ENCODE results near the gene PCSK7. TPM values are rescaled to one million over a fixed set of nuclear protein-coding genes. Genes with fewer than 3 reads are reported as not detected.

The PCSK7 gene
- total and polyA plus RNA-seq, 2 experiments from 2014 or later = 31.7 to 46.6 TPM

GRCh38 chr11:117256573-117256972 is 24.7 kb upstream of the PCSK7 start:
- Histone ChIP-seq H3K36me3 (peaks cover 32% of the 10 kb centered on the region), H3K27me3 (no peaks in the 10 kb centered on the region), H3K27ac (no peak overlapping the region), H3K9me3 (ENCODE audit: low read depth) (no peaks in the 10 kb centered on the region), H3K4me3 (no peak overlapping the region), H3K4me1 (ENCODE audit: low read depth) (no peaks in the 10 kb centered on the region)
- TF ChIP-seq CTCF (IDR thresholded peaks at IDR 0.05; ENCODE audit: low read depth, low read length) = no peak
- DNase-seq (ENCODE audit: low read depth in 1 of 2, low spot score in 1 of 2) = peak in 1 of 2 donors; percentile 13

GRCh38 chr11:117255966-117256365 is 24.1 kb upstream of the PCSK7 start:
- H3K4me1 ChIP-seq (ENCODE audit: low read depth) = no peaks in the 10 kb centered on the region
- H3K9me3 ChIP-seq (ENCODE audit: low read depth) = no peaks in the 10 kb centered on the region
- peaks cover 26% of the 10 kb centered on the region for H3K36me3 ChIP-seq
- H3K27ac ChIP-seq = no peak overlapping the region
- TF ChIP-seq CTCF (IDR thresholded peaks at IDR 0.05; ENCODE audit: low read depth, low read length) = no peak
- DNase-seq (ENCODE audit: low read depth in 1 of 2, low spot score in 1 of 2) = no peak
- no peak overlapping the region for H3K4me3 ChIP-seq
- H3K27me3 ChIP-seq = no peaks in the 10 kb centered on the region

- DNase-seq (ENCODE audit: low read depth in 1 of 2, low spot score in 1 of 2) = peak in 1 of 2 donors; percentile 10
- Histone ChIP-seq H3K27ac (no peak overlapping the region), H3K27me3 (no peaks in the 10 kb centered on the region), H3K4me1 (ENCODE audit: low read depth) (no peaks in the 10 kb centered on the region), H3K9me3 (ENCODE audit: low read depth) (no peaks in the 10 kb centered on the region), H3K36me3 (peaks cover 41% of the 10 kb centered on the region), H3K4me3 (no peak overlapping the region)
- peak; percentile 6 for TF ChIP-seq CTCF (IDR thresholded peaks at IDR 0.05; ENCODE audit: low read depth, low read length)
Observed at GRCh38 chr11:117251506-117251905, 19.6 kb upstream of the PCSK7 start.

- Histone ChIP-seq H3K27me3 (no peaks in the 10 kb centered on the region), H3K27ac (no peak overlapping the region), H3K4me3 (no peak overlapping the region), H3K9me3 (ENCODE audit: low read depth) (no peaks in the 10 kb centered on the region), H3K36me3 (peaks cover 51% of the 10 kb centered on the region), H3K4me1 (ENCODE audit: low read depth) (no peaks in the 10 kb centered on the region)
- no peak for TF ChIP-seq CTCF (IDR thresholded peaks at IDR 0.05; ENCODE audit: low read depth, low read length)
- DNase-seq (ENCODE audit: low read depth in 1 of 2, low spot score in 1 of 2) = no peak
Observed at GRCh38 chr11:117249571-117249970, 17.7 kb upstream of the PCSK7 start.

GRCh38 chr11:117248341-117248740 is 16.5 kb upstream of the PCSK7 start:
- no peaks in the 10 kb centered on the region for H3K4me1 ChIP-seq (ENCODE audit: low read depth)
- DNase-seq (ENCODE audit: low read depth in 1 of 2, low spot score in 1 of 2) = no peak
- H3K36me3 ChIP-seq = peaks cover 49% of the 10 kb centered on the region
- TF ChIP-seq CTCF (IDR thresholded peaks at IDR 0.05; ENCODE audit: low read depth, low read length) = no peak
- H3K27ac ChIP-seq = no peak overlapping the region
- no peaks in the 10 kb centered on the region for H3K27me3 ChIP-seq
- no peaks in the 10 kb centered on the region for H3K9me3 ChIP-seq (ENCODE audit: low read depth)
- H3K4me3 ChIP-seq = no peak overlapping the region

- no peak overlapping the region for H3K27ac ChIP-seq
- peak; percentile 74 for TF ChIP-seq CTCF (IDR thresholded peaks at IDR 0.05; ENCODE audit: low read depth, low read length)
- H3K4me1 ChIP-seq (ENCODE audit: low read depth) = no peaks in the 10 kb centered on the region
- H3K27me3 ChIP-seq = no peaks in the 10 kb centered on the region
- peak in 1 of 2 donors; percentile 91 for DNase-seq (ENCODE audit: low read depth in 1 of 2, low spot score in 1 of 2)
- no peak overlapping the region for H3K4me3 ChIP-seq
- no peaks in the 10 kb centered on the region for H3K9me3 ChIP-seq (ENCODE audit: low read depth)
- peaks cover 21% of the 10 kb centered on the region for H3K36me3 ChIP-seq
Observed at GRCh38 chr11:117239295-117239694, 7.4 kb upstream of the PCSK7 start.
